Tibial nerve (tissue), 4 donors: ENCODE results near the gene C6orf58.

Experiments
- EP300 ChIP-seq, 2 donors: sonication (generic); formaldehyde crosslinking; IDR thresholded peaks; one replicate each; pipeline ENCODE4 v1.6.1; 2017; ENCODE audit warnings: antibody characterized with exemption in 2 of 2, mild to moderate bottlenecking in 1 of 2
- POLR2A ChIP-seq, 2 donors: fragments of 450-650 bp; IDR thresholded peaks; one replicate each; pipeline ENCODE4 v1.6.1; 2017; ENCODE audit warnings: antibody characterized with exemption in 2 of 2, mild to moderate bottlenecking in 2 of 2, moderate library complexity in 2 of 2
- TF ChIP-seq, protein P1 (sequence below), 5 experiments: fragments of 200-600 bp in 3 of 5; fragments of 450-650 bp in 2 of 5; sonication (generic) in 3 of 5; IDR thresholded peaks; one replicate each; pipeline ENCODE4 v1.5.1; 2016 to 2019; ENCODE audit warnings: antibody characterized with exemption in 5 of 5, mild to moderate bottlenecking in 3 of 5, moderate library complexity in 2 of 5

DNA sequence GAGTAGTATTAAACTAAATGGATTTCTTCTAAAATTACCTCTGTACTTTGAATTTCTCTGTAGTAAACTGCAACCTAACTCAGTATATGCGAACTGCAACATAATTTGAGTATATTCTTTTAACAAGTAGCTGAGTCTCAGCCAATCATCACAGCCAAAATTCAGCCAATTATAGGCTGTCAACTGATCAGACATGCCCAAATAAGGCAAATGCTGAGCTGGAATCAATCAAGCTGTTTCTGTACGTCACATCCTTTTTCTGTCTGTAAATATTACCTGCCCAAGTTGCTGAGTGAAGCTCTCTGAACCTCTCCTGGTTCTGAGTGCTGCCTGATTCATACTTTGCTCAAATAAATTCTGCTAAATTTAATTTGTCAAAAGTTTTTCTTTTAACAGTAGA is 9.5 kb upstream of the C6orf58 start:
- no peak for TF ChIP-seq POLR2A (IDR thresholded peaks at IDR 0.05)
- TF ChIP-seq, protein P1, sequence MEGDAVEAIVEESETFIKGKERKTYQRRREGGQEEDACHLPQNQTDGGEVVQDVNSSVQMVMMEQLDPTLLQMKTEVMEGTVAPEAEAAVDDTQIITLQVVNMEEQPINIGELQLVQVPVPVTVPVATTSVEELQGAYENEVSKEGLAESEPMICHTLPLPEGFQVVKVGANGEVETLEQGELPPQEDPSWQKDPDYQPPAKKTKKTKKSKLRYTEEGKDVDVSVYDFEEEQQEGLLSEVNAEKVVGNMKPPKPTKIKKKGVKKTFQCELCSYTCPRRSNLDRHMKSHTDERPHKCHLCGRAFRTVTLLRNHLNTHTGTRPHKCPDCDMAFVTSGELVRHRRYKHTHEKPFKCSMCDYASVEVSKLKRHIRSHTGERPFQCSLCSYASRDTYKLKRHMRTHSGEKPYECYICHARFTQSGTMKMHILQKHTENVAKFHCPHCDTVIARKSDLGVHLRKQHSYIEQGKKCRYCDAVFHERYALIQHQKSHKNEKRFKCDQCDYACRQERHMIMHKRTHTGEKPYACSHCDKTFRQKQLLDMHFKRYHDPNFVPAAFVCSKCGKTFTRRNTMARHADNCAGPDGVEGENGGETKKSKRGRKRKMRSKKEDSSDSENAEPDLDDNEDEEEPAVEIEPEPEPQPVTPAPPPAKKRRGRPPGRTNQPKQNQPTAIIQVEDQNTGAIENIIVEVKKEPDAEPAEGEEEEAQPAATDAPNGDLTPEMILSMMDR (IDR thresholded peaks at IDR 0.05) = no peak
- no peak for TF ChIP-seq EP300 (IDR thresholded peaks at IDR 0.05)
